GM19438 (cell line): ENCODE measurements around the gene IL2RG.
A peak's percentile ranks its signal among the peaks of the same experiment; 100 is the strongest.

Experiments
- ATAC-seq: cut with Tn5 transposase; IDR thresholded peaks from one replicate; pipeline ENCODE4 v1.9.1; 2021; ENCODE audit warnings: low read depth; ENCODE audit not compliant: unreplicated experiment

The IL2RG gene

DNA sequence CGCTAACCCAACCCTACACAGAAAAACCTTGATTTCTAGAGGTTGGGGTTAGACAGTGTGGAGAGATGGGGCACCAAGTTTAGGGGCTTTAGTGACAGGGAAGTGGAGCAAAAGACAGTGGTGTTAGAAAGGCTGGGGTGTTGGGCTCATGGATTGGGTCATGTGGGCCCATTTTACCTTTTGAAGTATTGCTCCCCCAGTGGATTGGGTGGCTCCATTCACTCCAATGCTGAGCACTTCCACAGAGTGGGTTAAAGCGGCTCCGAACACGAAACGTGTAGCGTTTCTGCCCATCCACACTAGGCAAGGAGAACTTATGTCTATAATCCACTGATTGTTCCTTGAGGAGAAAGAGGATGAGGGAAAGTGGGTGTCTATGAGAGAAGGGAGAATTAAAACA lies 2.3 kb downstream of the IL2RG start:
- ATAC-seq = no peak

DNA sequence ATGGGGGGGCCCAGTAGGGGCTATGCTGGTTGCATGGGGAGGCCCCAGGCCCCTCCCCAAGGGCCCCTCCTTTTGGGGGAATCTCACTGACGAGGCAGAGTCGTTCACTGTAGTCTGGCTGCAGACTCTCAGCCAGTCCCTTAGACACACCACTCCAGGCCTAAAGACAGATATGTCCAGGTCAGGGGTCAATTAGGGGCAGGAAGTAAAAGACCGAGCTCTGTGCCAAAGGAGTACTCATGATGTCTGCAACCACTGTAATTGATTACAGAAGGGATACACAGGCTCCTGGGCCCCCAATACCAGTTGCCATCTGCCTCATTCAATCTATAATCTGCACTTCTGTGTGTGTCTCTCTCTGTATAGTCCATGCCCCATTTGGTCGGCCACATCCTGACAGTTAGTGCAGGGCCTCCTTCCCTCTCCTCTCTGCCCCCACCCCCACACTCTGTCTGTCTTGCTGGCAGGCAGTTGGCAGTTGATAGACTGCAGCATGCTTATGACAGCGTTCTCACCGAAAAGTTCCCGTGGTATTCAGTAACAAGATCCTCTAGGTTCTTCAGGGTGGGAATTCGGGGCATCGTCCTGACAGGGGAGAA lies 3.5 kb downstream of the IL2RG start:
- no peak for ATAC-seq

DNA sequence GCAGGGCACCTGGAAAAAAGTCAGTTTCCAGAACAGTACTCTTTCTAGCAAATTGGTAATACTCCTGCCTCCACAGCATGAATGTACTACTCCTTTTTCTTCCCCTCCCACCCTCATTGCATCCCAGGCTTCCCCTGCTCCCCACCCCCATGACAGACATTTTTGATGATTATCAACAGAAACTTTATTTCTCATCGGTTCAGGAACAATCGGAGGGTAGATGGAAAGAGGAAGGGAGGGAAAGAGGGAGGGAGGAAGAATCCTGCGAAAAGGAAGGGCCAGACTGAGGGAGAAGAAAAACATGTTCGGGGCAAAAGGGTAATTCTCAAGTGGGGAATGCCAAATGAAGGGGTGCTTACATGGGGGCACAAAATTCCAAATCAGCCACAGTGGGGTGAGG lies 4.1 kb downstream of the IL2RG start:
- no peak for ATAC-seq

DNA sequence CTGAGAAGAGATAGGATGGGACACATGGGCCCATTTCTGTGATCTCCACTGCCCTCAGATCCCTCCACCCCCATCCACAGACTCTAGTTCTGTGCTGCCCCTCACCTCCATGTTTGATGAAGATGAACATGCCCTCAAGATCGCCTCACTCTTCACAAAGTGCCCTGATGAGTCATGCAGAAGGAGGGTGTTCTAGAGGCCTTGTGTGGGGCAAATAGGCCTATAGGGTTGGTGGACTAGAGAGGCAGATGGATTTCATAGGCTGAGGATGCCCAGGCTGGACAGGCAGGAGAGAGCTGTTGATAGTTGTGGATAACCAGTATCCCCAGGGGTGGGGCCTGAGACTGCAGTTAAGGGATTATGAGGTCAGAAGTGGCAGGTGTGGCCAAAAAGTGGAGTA lies 5.0 kb downstream of the IL2RG start, which contains the start of gene CXorf65:
CXorf65 (minus strand) TSS at position 314 of the 400 bp plus-strand sequence; CDS start at position 130, 184 bp downstream.
- no peak for ATAC-seq

DNA sequence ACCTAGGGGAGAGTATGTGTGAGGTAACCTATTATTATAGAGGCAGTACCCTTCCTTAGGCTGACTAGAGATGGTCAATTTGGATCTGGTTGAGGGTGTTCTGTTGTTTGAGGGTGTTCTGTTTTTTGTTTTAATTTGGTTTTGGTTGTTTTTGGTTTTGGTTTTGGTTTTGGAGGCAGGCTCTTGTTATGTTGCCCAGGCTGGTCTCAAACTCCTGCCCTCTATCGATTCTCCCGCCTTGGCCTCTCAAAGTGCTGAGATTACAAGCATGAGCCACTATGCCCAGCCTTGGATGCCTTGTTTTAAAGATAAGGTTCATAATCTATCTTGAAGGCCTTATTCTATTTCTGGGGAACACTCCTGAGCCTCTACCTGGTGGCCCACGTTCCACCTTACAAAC lies 5.7 kb downstream of the IL2RG start:
- ATAC-seq = no peak

DNA sequence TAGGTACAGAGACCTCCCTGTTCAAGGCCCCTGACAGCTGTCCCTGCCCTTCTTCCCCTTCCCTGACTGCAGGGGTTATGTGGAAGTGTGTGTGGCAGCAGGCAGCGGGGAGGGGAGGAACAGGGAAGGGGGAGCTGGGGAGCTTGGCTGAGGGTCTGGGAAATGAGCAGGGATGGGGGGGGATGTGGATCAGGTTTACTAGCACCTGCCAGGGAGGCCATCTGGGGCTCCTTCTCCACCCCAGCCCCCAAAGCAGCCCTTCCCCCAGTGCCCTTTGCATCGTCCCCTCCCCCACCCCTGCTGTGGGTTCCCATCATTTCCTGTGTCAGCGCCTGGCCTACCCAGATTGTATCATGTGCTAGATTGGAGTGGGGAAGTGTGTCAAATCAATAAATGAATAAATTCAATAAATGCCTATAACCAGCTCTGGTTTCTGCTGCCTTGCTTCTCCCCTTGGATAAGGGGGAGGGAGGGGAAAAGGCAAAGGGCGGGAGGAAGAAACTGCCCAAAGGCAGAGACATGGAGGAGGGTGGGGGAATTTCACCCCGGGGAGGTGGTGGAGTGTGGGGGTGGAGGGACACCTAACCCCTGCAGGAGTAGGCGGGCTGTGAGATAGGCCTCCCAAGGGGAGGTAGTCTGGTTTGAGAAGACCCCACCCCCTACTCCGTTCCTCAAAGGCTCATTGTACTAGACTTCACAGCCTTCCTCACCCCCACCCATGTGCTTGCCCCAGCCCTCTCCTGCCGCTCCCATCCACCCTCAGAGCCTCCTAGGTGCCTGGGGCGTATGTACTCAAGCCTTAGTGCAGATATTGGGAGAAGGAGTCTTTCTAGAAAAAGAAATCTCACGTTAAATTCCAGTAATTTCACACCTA lies 8.0 kb downstream of the IL2RG start:
- no peak for ATAC-seq

DNA sequence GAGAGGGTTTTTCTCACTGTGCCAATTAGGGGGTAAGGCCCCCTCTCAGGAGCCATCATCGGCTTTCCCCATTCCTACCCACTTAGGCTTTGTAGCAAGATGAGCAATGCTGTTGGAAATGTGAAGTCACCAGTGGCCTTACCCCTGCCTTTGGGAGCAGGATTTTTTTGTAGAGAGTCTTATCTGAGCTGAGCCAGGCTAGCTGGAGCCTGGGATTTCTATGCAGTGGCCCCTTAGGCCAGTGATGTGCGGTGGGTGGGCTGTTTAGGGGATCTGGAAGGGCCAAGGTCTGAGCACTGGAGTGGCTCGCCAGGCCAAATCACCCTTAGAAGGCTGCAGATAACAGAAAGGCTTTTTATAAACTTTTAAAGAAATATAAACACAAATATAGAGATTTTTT lies 9.1 kb downstream of the IL2RG start:
- ATAC-seq = no peak

DNA sequence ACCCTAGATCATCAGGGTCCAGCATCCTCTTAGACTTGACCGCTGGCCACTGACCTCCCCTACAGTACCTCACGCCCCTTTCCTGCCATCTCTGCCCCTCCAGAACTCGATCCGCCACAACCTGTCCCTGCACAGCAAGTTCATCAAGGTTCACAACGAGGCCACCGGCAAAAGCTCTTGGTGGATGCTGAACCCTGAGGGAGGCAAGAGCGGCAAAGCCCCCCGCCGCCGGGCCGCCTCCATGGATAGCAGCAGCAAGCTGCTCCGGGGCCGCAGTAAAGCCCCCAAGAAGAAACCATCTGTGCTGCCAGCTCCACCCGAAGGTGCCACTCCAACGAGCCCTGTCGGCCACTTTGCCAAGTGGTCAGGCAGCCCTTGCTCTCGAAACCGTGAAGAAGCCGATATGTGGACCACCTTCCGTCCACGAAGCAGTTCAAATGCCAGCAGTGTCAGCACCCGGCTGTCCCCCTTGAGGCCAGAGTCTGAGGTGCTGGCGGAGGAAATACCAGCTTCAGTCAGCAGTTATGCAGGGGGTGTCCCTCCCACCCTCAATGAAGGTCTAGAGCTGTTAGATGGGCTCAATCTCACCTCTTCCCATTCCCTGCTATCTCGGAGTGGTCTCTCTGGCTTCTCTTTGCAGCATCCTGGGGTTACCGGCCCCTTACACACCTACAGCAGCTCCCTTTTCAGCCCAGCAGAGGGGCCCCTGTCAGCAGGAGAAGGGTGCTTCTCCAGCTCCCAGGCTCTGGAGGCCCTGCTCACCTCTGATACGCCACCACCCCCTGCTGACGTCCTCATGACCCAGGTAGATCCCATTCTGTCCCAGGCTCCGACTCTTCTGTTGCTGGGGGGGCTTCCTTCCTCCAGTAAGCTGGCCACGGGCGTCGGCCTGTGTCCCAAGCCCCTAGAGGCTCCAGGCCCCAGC lies 10.5 kb downstream of the IL2RG start:
- ATAC-seq = no peak

DNA sequence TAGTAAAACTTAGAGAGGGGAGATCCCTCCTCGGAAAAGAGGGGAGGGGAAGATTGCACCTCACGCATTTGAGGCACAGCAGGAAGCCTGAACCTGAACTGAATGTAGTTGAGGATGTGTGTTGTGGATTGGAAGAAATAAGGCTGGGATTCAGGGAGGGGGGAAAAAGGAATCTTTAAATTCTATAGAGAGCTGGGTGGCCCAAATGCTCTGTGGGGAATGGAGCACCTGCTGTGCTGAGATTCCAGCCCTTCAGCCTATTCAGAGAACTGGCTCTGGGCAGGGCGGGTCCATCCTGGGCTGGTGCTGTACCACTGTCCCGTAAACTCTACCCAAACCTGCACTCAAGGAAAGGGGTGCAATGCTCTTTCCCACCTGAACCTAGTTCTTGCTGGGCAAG lies 11.6 kb downstream of the IL2RG start:
- ATAC-seq = no peak

DNA sequence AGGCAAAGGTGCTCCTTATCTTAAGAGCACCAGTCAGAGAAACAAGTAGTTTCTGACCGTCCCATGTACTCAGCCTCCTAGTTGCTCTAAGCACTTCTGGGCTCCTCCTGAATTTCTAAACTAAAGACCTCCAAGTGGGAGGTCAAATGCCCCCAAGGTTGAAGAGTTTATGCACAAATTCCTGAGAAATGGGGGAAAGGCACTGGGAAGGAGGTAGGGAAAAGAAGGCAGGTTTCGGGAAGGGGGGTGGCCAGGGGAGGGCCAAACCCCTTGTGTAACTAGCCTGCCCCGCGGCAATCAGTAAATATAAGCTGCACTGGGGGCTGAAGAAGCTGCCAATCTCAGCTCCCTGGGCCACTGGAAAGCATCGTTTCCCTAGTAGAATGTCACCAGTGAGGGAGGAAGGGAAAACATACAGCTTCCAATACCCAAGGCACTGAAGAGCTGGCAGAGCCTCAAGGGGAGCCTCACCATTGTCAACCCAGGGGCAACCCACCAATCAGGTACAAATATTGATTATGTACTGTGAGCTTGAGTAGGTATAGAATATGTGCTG lies 12.3 kb downstream of the IL2RG start:
- ATAC-seq = no peak

DNA sequence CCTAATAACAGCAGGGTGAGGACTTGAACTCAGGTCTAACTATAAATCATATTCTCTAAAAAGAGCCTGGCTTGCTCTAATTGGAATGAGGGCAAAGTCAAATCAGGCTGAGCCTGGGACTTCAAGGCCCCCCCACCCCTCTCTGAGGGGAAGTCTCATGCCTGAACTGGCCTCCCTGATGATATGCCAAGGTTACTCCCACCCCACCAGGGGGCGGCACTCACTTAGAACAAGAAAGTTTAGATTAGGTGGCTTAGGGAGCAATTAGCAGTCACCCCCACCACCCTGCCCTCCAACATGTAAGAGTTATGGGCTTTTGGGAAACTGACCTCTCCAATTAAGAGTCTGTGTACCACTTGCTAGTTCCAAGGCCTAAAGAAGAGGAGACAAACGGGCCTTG lies 13.1 kb downstream of the IL2RG start:
- ATAC-seq = no peak

DNA sequence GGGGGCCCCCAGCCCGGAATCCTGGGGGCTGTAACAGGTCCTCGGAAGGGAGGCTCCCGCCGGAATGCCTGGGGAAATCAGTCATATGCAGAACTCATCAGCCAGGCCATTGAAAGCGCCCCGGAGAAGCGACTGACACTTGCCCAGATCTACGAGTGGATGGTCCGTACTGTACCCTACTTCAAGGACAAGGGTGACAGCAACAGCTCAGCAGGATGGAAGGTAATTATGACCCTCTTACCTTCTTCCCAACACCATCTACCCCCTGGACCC lies 14.7 kb downstream of the IL2RG start:
- ATAC-seq = no peak

DNA sequence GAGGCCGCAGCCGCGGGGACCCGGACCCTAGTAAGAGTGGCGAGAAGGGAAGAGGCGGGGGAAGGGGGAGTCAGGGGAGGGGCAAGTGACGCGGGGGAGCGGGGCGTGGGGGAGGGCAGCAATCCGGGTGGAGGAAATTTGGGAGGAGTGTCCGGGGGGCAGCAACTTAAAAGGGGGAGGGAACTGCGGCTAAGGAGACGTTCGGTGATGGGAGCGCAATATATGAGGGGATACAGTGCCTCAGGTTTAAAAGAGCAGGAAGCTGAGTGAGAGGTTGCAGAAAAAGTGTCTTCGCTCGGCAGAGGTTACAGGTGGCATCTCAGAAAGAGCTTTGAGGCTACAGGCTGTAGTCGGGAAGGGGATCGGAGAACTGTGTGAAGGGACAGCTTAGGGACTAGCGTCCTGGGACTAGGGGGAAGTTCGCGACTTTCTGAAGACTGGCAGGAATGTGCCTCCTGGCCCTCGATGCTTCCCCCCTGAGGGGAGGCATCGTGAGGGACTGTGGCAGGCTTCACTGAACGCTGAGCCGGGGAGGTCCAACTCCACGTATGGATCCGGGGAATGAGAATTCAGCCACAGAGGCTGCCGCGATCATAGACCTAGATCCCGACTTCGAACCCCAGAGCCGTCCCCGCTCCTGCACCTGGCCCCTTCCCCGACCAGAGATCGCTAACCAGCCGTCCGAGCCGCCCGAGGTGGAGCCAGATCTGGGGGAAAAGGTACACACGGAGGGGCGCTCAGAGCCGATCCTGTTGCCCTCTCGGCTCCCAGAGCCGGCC lies 15.2 kb downstream of the IL2RG start:
- ATAC-seq = no peak

DNA sequence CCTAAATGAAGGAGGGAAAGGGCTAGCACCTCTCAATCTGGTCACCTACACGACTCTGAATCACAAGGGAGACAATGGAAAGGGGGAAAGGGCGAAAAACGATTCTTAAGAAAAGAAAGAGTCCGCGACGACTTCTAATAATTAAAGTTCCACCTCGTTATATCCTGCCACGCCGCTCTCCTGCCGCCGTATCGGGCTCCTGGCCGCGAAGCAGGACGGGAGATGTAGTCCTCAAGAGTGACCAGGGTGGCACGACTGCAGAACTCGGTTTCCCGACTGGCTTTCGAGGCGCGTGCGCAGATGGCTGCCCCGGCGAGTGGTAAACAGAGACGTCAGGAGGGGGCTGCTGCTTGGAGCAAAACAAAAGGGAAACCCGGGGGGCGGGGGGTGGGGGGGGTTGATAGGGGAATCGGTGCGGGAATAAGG lies 15.8 kb downstream of the IL2RG start, which contains the start of gene FOXO4:
FOXO4 (plus strand) TSS at position 297 of the 426 bp plus-strand sequence. CDS start 678 bp downstream, outside the sequence.
- peak; percentile 90 for ATAC-seq

DNA sequence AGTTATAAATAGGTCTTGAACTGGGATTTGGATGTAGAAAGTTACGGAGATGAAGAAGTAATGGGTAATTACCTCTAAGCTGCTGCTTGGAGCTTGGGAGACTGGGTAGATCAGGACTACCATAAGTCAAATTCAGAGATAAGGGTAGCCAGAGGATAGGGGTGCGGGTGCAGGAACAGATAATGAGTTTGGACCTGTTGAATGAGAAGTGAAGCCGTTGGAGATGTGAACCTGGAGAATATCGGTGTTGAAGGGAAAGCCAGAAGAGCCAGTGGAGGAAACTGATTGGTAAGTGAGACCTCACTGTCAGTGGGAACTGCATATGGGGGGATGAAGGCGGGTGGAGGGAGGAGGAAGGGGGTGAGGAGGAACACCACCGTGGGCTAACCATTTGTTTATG lies 16.3 kb downstream of the IL2RG start:
- ATAC-seq = no peak

DNA sequence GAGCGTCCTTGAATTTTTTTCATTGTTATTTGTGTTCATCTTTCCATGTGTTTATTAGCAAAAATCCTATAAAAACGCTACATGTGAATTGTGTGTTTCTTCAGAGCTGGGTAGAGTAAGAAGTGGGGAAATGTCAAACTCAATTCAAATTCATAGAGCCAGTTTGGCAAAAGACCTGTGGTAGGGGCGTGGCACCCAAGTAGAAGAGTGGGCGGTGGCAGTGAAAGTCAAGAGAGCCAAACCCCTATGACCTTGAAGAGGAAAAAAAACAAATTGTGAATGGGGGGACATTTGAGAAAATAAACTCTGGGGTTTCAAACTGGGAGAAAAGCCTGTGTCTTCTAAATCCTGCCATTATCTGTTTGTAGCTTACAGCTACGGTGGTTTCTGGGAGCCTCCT lies 20.1 kb downstream of the IL2RG start:
- no peak for ATAC-seq

DNA sequence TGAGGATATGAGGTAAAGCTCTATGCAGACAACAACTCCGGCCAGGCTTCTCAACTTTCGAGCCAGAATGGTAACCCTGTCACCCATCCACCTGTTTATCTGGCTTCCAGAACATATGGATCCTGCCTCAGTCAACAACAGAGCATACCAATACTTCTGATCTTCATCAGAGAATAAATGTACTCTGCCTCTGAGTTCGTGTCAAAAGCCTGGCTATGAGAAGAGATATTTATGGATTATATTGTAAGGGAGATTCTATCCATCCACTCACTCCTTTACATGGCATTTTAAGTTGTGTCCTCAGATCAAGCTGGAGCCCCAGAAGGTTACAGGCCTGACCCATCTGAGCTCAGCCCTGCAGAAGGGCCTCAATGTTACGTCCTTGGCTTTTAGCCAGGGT lies 25.5 kb downstream of the IL2RG start:
- no peak for ATAC-seq

DNA sequence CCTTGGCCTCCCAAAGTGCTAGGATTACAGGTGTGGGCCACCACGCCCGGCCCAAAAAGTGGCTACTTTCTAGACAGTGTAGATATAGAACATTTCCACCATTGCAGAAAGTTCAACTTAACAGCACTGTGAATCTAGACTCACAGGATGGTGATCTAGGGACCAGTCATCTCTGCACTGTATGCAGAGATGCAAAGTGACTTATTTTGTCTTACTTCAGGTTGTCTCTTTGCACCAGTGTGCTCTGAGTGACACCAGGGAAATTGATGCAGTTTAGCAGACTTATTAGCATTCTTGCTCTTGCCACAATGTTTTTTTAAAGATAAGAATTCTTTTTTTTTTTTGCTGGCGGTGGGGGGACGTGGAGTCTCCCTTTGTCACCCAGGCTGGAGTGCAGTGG lies 28.6 kb downstream of the IL2RG start:
- ATAC-seq = no peak

DNA sequence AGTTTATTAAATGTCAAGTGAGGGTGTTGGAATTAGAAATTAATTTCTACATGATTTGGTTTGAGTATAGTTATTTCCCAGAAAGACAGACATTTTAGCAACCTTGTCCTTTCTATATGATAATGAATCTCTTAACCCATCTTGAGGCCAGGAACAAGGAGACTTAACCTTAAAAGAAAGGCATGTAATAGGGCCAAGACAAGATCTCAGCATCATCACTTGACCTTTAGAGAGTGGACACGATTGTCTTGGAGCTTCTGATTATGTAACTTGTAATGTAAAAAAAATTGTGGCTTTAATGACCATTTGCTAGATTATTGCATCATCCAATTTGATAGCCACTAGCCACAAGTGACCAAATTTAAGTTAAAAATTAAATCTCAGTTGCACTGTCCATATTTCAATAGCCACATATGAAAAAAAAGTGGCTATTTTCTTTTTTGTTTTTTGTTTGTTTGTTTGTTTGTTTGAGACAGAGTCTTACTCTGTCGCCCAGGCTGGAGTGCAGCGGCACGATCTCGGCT lies 29.2 kb downstream of the IL2RG start:
- ATAC-seq = no peak
